Esophagus muscularis mucosa (tissue), 3 donors: ENCODE measurements around the gene GPR4.

Source experiments
- CTCF ChIP-seq, 3 experiments: fragments of 200-600 bp in 2 of 3; fragments of 450-650 bp in 1 of 3; sonication (generic) in 2 of 3; IDR thresholded peaks; one replicate each; pipeline ENCODE4 v1.5.1; 2017 to 2019; ENCODE audit warnings: antibody characterized with exemption in 3 of 3, mild to moderate bottlenecking in 2 of 3, moderate library complexity in 1 of 3
- POLR2A ChIP-seq: fragments of 450-650 bp; IDR thresholded peaks from one replicate; pipeline ENCODE4 v1.6.1; 2017; ENCODE audit warnings: antibody characterized with exemption, moderate library complexity, mild to moderate bottlenecking, low read depth

- TF ChIP-seq CTCF (IDR thresholded peaks at IDR 0.05): no peak
- TF ChIP-seq POLR2A: no peak
Observed at GRCh38 chr19:45646345-45646698, 44.3 kb upstream of the GPR4 start.
